K562 (cell line): Measurements from ENCODE around the gene DENND1A. TPM values are rescaled to one million over a fixed set of nuclear protein-coding genes. Genes with fewer than 3 reads are reported as not detected.
A peak's percentile ranks its signal among the peaks of the same experiment; 100 is the strongest.

ENCODE experiments used
- CBFA2T2 ChIP-seq: fragments of 450-650 bp; conservative IDR thresholded peaks from 2 replicates; pipeline ENCODE4 v1.6.1; 2017; ENCODE audit warnings: mild to moderate bottlenecking
- CEBPG ChIP-seq, 3 experiments: fragments of 200-800 bp in 1 of 3; sonication (Bioruptor generic) in 1 of 3; sonication (generic) in 1 of 3; formaldehyde crosslinking in 1 of 3; IDR thresholded peaks in 2 of 3; conservative IDR thresholded peaks in 1 of 3; 2 replicates each; pipeline versions ENCODE4 v1.6.1 to v1.8.0; 2016 to 2022; ENCODE audit warnings: missing compliant biosample characterization in 2 of 3, missing genetic modification characterization in 2 of 3, mild to moderate bottlenecking in 1 of 3, missing genetic modification reagents in 1 of 3
- CSDE1 ChIP-seq, 2 experiments: fragments of 450-650 bp; IDR thresholded peaks; 2 replicates each; pipeline ENCODE4 v1.6.1; 2016; ENCODE audit warnings: mild to moderate bottlenecking in 1 of 2
- EGR1 ChIP-seq: fragments of 450-650 bp; conservative IDR thresholded peaks from 2 replicates; pipeline ENCODE4 v1.6.1; 2017; ENCODE audit warnings: mild to moderate bottlenecking
- EP400 ChIP-seq: fragments of 450-650 bp; IDR thresholded peaks from 2 replicates; pipeline ENCODE4 v1.6.1; 2017; ENCODE audit warnings: antibody characterized with exemption, mild to moderate bottlenecking, moderate library complexity
- FOSL1 ChIP-seq: fragments of 200-800 bp; sonication (Bioruptor generic); conservative IDR thresholded peaks from 2 replicates; pipeline ENCODE4 v1.6.1; 2016; ENCODE audit warnings: missing genetic modification characterization, missing compliant biosample characterization
- GABPB1 ChIP-seq: sonication (generic); formaldehyde crosslinking; IDR thresholded peaks from 2 replicates; pipeline ENCODE4 v1.8.0; 2022; ENCODE audit warnings: mild to moderate bottlenecking, missing genetic modification reagents
- HDAC1 ChIP-seq, 2 experiments: fragments of 450-650 bp; IDR thresholded peaks; 2 replicates each; pipeline ENCODE4 v1.6.1; 2016 to 2017; ENCODE audit warnings: inconsistent platforms in 1 of 2, mild to moderate bottlenecking in 1 of 2, moderate library complexity in 1 of 2
- KLF10 ChIP-seq: fragments of 250-450 bp; sonication (Bioruptor Pico); IDR thresholded peaks from 2 replicates; pipeline ENCODE4 v1.6.1; 2021; ENCODE audit warnings: matching md5 sums
- MAZ ChIP-seq, 2 experiments: fragments of 450-650 bp in 1 of 2; sonication (generic) in 1 of 2; formaldehyde crosslinking; IDR thresholded peaks in 1 of 2; conservative IDR thresholded peaks in 1 of 2; 2 replicates each; pipeline versions ENCODE4 v1.4.0 to v1.5.0; 2020; ENCODE audit warnings: mild to moderate bottlenecking in 1 of 2, missing genetic modification reagents in 1 of 2
- MBD2 ChIP-seq: sonication (generic); IDR thresholded peaks from 2 replicates; pipeline ENCODE4 v1.6.1; 2016; ENCODE audit warnings: low read depth, borderline replicate concordance
- NKRF ChIP-seq: fragments of 450-650 bp; IDR thresholded peaks from 2 replicates; pipeline ENCODE4 v1.6.1; 2016; ENCODE audit warnings: borderline replicate concordance
- RAD51 ChIP-seq: fragments of 450-650 bp; IDR thresholded peaks from 2 replicates; pipeline ENCODE4 v1.7.1; 2016; ENCODE audit warnings: low read depth, mild to moderate bottlenecking, borderline replicate concordance
- SOX6 ChIP-seq: fragments of 450-650 bp; IDR thresholded peaks from 2 replicates; pipeline ENCODE4 v1.6.1; 2014; ENCODE audit warnings: mild to moderate bottlenecking
- ZFP30 ChIP-seq: fragments of 250-450 bp; sonication (Bioruptor Pico); IDR thresholded peaks from 2 replicates; pipeline ENCODE4 v1.8.0; 2022; ENCODE audit warnings: moderate library complexity, mild to moderate bottlenecking, inconsistent platforms, borderline replicate concordance
- polyA plus RNA-seq, 8 experiments: library from polyadenylated mRNA; depleted of rRNA in 4 of 8; stranded (reverse) in 5 of 8; unstranded in 3 of 8; fragments of >200 nt; fragmentation: Nextera tagmentation in 2 of 8; fragmentation: Illumina TruSeq in 1 of 8; extraction: Ambion mirVana in 2 of 8; extraction: Trizol in 1 of 8; gene quantifications; 2 replicates each; pipeline versions ENCODE4 v1.2.1 to v1.2.3, GENCODE V29; 2011 to 2014; ENCODE audit warnings: inconsistent platforms in 1 of 8, missing spikeins in 1 of 8
- total RNA-seq, 7 experiments: library from RNA; depleted of rRNA in 6 of 7; stranded (reverse); fragments of >200 nt in 6 of 7; fragmentation: Illumina TruSeq in 2 of 7; extraction: Trizol in 2 of 7; gene quantifications; 2 replicates each; pipeline versions ENCODE4 v1.2.1 to v1.2.3, GENCODE V29; 2011 to 2021; ENCODE audit warnings: low replicate concordance in 1 of 7
- TF ChIP-seq, protein P1 (sequence below): fragments of 450-650 bp; IDR thresholded peaks from 2 replicates; pipeline ENCODE4 v1.6.1; 2017; ENCODE audit warnings: antibody characterized with exemption
- TF ChIP-seq, protein P2 (sequence below): fragments of 450-650 bp; formaldehyde crosslinking; IDR thresholded peaks from 2 replicates; pipeline ENCODE4 v1.4.0; 2020; ENCODE audit warnings: mild to moderate bottlenecking, moderate library complexity
- TF ChIP-seq, protein P3 (sequence below): sonication (generic); formaldehyde crosslinking; IDR thresholded peaks from 2 replicates; pipeline ENCODE4 v1.8.0; 2023; ENCODE audit warnings: mild to moderate bottlenecking, missing genetic modification reagents

The DENND1A gene
- total and polyA plus RNA-seq, 9 of the 15 experiments (the other 6 are each of a cell fraction or from before 2014, with no cell fraction given): 7.6 to 29.5 (median 15.7) TPM

GRCh38 chr9:123343443-123344191 lies 586.3 kb downstream of the DENND1A start (continued):
- TF ChIP-seq, protein P1, sequence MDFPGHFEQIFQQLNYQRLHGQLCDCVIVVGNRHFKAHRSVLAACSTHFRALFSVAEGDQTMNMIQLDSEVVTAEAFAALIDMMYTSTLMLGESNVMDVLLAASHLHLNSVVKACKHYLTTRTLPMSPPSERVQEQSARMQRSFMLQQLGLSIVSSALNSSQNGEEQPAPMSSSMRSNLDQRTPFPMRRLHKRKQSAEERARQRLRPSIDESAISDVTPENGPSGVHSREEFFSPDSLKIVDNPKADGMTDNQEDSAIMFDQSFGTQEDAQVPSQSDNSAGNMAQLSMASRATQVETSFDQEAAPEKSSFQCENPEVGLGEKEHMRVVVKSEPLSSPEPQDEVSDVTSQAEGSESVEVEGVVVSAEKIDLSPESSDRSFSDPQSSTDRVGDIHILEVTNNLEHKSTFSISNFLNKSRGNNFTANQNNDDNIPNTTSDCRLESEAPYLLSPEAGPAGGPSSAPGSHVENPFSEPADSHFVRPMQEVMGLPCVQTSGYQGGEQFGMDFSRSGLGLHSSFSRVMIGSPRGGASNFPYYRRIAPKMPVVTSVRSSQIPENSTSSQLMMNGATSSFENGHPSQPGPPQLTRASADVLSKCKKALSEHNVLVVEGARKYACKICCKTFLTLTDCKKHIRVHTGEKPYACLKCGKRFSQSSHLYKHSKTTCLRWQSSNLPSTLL: no peak
- TF ChIP-seq EP400 (peak; percentile 48; the same call in 1 of the 2 replicates), MAZ (CRISPR knock-in tag; conservative IDR thresholded peaks at IDR 0.05 in 1 of 2, IDR thresholded peaks at IDR 0.05 in 1 of 2) (peak in 1 of 2 experiments; percentile 65; a peak in 2 of 4 replicates), HDAC1 (IDR thresholded peaks at IDR 0.05) (peak in 1 of 2 experiments; percentile 34; a peak in 1 of 4 replicates), GABPB1 (no peak; the same call in 1 of the 2 replicates), EGR1 (peak; percentile 95), SOX6 (0 out of 2 replicates have a peak, but pooled peaks have one; percentile 24), KLF10 (CRISPR knock-in tag) (no peak), MBD2 (peak; percentile 23; the same call in 1 of the 2 replicates), CEBPG (CRISPR knock-in tag; IDR thresholded peaks at IDR 0.05) (peak; percentile 16; the same call in 1 of the 2 replicates), CEBPG (tag; conservative IDR thresholded peaks at IDR 0.05 in 1 of 2, IDR thresholded peaks at IDR 0.05 in 1 of 2) (no peak), RAD51 (0 out of 2 replicates have a peak, but pooled peaks have one; percentile 13), NKRF (no peak), CBFA2T2 (no peak), CSDE1 (IDR thresholded peaks at IDR 0.05) (no peak), ZFP30 (no peak), FOSL1 (0 out of 2 replicates have a peak, but pooled peaks have one; percentile 20)
- TF ChIP-seq, protein P2, sequence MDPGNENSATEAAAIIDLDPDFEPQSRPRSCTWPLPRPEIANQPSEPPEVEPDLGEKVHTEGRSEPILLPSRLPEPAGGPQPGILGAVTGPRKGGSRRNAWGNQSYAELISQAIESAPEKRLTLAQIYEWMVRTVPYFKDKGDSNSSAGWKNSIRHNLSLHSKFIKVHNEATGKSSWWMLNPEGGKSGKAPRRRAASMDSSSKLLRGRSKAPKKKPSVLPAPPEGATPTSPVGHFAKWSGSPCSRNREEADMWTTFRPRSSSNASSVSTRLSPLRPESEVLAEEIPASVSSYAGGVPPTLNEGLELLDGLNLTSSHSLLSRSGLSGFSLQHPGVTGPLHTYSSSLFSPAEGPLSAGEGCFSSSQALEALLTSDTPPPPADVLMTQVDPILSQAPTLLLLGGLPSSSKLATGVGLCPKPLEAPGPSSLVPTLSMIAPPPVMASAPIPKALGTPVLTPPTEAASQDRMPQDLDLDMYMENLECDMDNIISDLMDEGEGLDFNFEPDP (CRISPR knock-in tag): no peak
- TF ChIP-seq, protein P3, sequence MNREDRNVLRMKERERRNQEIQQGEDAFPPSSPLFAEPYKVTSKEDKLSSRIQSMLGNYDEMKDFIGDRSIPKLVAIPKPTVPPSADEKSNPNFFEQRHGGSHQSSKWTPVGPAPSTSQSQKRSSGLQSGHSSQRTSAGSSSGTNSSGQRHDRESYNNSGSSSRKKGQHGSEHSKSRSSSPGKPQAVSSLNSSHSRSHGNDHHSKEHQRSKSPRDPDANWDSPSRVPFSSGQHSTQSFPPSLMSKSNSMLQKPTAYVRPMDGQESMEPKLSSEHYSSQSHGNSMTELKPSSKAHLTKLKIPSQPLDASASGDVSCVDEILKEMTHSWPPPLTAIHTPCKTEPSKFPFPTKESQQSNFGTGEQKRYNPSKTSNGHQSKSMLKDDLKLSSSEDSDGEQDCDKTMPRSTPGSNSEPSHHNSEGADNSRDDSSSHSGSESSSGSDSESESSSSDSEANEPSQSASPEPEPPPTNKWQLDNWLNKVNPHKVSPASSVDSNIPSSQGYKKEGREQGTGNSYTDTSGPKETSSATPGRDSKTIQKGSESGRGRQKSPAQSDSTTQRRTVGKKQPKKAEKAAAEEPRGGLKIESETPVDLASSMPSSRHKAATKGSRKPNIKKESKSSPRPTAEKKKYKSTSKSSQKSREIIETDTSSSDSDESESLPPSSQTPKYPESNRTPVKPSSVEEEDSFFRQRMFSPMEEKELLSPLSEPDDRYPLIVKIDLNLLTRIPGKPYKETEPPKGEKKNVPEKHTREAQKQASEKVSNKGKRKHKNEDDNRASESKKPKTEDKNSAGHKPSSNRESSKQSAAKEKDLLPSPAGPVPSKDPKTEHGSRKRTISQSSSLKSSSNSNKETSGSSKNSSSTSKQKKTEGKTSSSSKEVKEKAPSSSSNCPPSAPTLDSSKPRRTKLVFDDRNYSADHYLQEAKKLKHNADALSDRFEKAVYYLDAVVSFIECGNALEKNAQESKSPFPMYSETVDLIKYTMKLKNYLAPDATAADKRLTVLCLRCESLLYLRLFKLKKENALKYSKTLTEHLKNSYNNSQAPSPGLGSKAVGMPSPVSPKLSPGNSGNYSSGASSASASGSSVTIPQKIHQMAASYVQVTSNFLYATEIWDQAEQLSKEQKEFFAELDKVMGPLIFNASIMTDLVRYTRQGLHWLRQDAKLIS (CRISPR knock-in tag): no peak
